Measurements from ENCODE around the gene TP53I11. TPM values are rescaled to one million over a fixed set of nuclear protein-coding genes. Genes with fewer than 3 reads are reported as not detected.
A peak's percentile ranks its signal among the peaks of the same experiment; 100 is the strongest.

TP53I11 gene
- total and polyA plus RNA-seq, 9 of the 15 experiments (the other 6 are each of a cell fraction or from before 2014, with no cell fraction given): 0.14 to 2.5 (median 1.2) TPM; not detected in 2

DNA sequence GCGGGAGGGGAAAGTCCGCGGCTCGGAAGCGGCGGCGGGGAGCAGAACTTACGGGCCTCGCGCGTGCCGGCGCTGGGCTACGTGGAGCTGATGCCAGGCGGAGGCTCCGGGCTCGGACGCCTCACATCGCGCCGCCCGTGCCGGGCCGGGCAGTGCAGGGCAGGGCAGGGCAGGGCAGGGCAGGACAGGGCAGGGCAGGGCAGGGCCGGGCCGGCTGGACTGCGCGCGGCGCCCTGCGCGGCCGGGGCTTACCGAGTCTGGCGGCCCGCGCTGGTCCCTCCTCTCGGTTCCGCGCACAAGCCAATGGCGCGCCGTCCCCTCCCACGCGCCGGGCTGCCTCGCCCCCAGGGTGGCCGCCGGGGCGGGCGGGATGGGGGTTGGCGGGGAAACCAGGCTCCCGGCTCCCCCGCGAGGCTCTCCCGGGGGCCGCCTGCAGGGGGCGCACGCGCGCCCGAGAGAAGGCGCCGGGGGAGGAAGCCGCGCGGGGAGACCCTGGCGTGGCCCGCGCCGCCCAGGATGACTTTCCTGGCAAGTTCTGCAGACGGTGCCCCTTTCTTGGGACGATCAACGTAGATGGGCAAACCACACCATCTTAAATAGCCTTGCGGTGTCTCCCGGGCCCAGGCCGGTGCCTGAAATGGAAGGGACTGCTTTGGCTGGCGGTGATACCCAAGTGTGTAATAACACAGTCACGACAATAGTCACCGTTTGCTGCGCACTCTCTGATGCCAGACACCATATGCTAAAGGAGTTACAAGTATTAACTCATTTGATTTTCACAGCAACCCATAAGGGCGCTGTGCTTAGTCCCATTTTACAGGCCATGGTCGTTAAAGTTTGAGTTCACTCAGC lies at the start of gene TP53I11 (continued):
- TF ChIP-seq, protein P1, sequence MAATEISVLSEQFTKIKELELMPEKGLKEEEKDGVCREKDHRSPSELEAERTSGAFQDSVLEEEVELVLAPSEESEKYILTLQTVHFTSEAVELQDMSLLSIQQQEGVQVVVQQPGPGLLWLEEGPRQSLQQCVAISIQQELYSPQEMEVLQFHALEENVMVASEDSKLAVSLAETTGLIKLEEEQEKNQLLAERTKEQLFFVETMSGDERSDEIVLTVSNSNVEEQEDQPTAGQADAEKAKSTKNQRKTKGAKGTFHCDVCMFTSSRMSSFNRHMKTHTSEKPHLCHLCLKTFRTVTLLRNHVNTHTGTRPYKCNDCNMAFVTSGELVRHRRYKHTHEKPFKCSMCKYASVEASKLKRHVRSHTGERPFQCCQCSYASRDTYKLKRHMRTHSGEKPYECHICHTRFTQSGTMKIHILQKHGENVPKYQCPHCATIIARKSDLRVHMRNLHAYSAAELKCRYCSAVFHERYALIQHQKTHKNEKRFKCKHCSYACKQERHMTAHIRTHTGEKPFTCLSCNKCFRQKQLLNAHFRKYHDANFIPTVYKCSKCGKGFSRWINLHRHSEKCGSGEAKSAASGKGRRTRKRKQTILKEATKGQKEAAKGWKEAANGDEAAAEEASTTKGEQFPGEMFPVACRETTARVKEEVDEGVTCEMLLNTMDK (IDR thresholded peaks at IDR 0.05; ENCODE audit: borderline replicate concordance, insufficient read depth, low read depth, low read length, poor library complexity, severe bottlenecking): peak; percentile 83
- no peak for TF ChIP-seq FOXM1 (IDR thresholded peaks at IDR 0.05; ENCODE audit: low read depth)
- TF ChIP-seq FOXM1 (CRISPR knock-in tag; IDR thresholded peaks at IDR 0.05; ENCODE audit: low read depth): 0 out of 2 replicates have a peak, but pooled peaks have one; percentile 36
- TF ChIP-seq ADNP (tag; IDR thresholded peaks at IDR 0.05): peak; percentile 81
- TF ChIP-seq MEIS2 (IDR thresholded peaks at IDR 0.05; ENCODE audit: partially characterized antibody): no peak
- TF ChIP-seq, protein P2, sequence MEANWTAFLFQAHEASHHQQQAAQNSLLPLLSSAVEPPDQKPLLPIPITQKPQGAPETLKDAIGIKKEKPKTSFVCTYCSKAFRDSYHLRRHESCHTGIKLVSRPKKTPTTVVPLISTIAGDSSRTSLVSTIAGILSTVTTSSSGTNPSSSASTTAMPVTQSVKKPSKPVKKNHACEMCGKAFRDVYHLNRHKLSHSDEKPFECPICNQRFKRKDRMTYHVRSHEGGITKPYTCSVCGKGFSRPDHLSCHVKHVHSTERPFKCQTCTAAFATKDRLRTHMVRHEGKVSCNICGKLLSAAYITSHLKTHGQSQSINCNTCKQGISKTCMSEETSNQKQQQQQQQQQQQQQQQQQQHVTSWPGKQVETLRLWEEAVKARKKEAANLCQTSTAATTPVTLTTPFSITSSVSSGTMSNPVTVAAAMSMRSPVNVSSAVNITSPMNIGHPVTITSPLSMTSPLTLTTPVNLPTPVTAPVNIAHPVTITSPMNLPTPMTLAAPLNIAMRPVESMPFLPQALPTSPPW (CRISPR knock-in tag; IDR thresholded peaks at IDR 0.05): peak; percentile 33; the same call in 1 of the 2 replicates
- TF ChIP-seq, protein P3, sequence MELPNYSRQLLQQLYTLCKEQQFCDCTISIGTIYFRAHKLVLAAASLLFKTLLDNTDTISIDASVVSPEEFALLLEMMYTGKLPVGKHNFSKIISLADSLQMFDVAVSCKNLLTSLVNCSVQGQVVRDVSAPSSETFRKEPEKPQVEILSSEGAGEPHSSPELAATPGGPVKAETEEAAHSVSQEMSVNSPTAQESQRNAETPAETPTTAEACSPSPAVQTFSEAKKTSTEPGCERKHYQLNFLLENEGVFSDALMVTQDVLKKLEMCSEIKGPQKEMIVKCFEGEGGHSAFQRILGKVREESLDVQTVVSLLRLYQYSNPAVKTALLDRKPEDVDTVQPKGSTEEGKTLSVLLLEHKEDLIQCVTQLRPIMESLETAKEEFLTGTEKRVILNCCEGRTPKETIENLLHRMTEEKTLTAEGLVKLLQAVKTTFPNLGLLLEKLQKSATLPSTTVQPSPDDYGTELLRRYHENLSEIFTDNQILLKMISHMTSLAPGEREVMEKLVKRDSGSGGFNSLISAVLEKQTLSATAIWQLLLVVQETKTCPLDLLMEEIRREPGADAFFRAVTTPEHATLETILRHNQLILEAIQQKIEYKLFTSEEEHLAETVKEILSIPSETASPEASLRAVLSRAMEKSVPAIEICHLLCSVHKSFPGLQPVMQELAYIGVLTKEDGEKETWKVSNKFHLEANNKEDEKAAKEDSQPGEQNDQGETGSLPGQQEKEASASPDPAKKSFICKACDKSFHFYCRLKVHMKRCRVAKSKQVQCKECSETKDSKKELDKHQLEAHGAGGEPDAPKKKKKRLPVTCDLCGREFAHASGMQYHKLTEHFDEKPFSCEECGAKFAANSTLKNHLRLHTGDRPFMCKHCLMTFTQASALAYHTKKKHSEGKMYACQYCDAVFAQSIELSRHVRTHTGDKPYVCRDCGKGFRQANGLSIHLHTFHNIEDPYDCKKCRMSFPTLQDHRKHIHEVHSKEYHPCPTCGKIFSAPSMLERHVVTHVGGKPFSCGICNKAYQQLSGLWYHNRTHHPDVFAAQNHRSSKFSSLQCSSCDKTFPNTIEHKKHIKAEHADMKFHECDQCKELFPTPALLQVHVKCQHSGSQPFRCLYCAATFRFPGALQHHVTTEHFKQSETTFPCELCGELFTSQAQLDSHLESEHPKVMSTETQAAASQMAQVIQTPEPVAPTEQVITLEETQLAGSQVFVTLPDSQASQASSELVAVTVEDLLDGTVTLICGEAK (IDR thresholded peaks at IDR 0.05): no peak
- TF ChIP-seq, protein P3 (CRISPR knock-in tag; IDR thresholded peaks at IDR 0.05): no peak
- TF ChIP-seq, protein P4, sequence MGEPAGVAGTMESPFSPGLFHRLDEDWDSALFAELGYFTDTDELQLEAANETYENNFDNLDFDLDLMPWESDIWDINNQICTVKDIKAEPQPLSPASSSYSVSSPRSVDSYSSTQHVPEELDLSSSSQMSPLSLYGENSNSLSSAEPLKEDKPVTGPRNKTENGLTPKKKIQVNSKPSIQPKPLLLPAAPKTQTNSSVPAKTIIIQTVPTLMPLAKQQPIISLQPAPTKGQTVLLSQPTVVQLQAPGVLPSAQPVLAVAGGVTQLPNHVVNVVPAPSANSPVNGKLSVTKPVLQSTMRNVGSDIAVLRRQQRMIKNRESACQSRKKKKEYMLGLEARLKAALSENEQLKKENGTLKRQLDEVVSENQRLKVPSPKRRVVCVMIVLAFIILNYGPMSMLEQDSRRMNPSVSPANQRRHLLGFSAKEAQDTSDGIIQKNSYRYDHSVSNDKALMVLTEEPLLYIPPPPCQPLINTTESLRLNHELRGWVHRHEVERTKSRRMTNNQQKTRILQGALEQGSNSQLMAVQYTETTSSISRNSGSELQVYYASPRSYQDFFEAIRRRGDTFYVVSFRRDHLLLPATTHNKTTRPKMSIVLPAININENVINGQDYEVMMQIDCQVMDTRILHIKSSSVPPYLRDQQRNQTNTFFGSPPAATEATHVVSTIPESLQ (CRISPR knock-in tag; IDR thresholded peaks at IDR 0.05): no peak

Data from K562 (cell line).